NCI-H187 (cell line): ENCODE measurements around the gene TMEM200A.

Source experiments
- DNase-seq, 2 experiments: peaks; one replicate each; lab custom pipeline; 2025; lab: John Stamatoyannopoulos, UW

The TMEM200A gene

GRCh38 chr6:130377915-130378314 lies 12.1 kb downstream of the TMEM200A start:
- no peak for DNase-seq

GRCh38 chr6:130379223-130379622 lies 13.4 kb downstream of the TMEM200A start:
- DNase-seq = no peak

GRCh38 chr6:130381012-130381411 lies 15.2 kb downstream of the TMEM200A start:
- DNase-seq = no peak

- no peak for DNase-seq
Measured at GRCh38 chr6:130381459-130382380, 15.9 kb downstream of the TMEM200A start.

GRCh38 chr6:130382872-130383490 lies 17.2 kb downstream of the TMEM200A start:
- no peak for DNase-seq

GRCh38 chr6:130385064-130385695 lies 19.4 kb downstream of the TMEM200A start:
- DNase-seq = no peak

GRCh38 chr6:130389142-130389541 lies 23.3 kb downstream of the TMEM200A start:
- no peak for DNase-seq

- no peak for DNase-seq
Measured at GRCh38 chr6:130390890-130391289, 25.1 kb downstream of the TMEM200A start.

GRCh38 chr6:130393306-130393705 lies 27.5 kb downstream of the TMEM200A start:
- DNase-seq = no peak

- DNase-seq = no peak
Measured at GRCh38 chr6:130394246-130394645, 28.4 kb downstream of the TMEM200A start.

- DNase-seq = no peak
Measured at GRCh38 chr6:130395164-130395563, 29.3 kb downstream of the TMEM200A start.

- DNase-seq = no peak
Measured at GRCh38 chr6:130396722-130397121, 30.9 kb downstream of the TMEM200A start.

GRCh38 chr6:130405549-130405948 lies 39.7 kb downstream of the TMEM200A start:
- DNase-seq = no peak

GRCh38 chr6:130407032-130407431 lies 41.2 kb downstream of the TMEM200A start:
- DNase-seq = no peak

GRCh38 chr6:130409418-130410100 lies 43.7 kb downstream of the TMEM200A start:
- DNase-seq = no peak

GRCh38 chr6:130411481-130411880 lies 45.7 kb downstream of the TMEM200A start:
- no peak for DNase-seq

GRCh38 chr6:130412556-130413290 lies 46.9 kb downstream of the TMEM200A start:
- DNase-seq = no peak

GRCh38 chr6:130417951-130418350 lies 52.1 kb downstream of the TMEM200A start:
- DNase-seq = no peak

- no peak for DNase-seq
Measured at GRCh38 chr6:130420911-130421310, 55.1 kb downstream of the TMEM200A start.

GRCh38 chr6:130421585-130421984 lies 55.8 kb downstream of the TMEM200A start:
- no peak for DNase-seq

- DNase-seq = no peak
Measured at GRCh38 chr6:130423044-130423443, 57.2 kb downstream of the TMEM200A start.

- no peak for DNase-seq
Measured at GRCh38 chr6:130424710-130425109, 58.9 kb downstream of the TMEM200A start.
